HepG2 (cell line): ENCODE data around the gene SPOPL. TPM values are rescaled to one million over a fixed set of nuclear protein-coding genes. Genes with fewer than 3 reads are reported as not detected.
A peak's percentile ranks its signal among the peaks of the same experiment; 100 is the strongest.

Experiments used
- EHMT2 ChIP-seq: fragments of 200-600 bp; sonication (generic); IDR thresholded peaks from 2 replicates; pipeline ENCODE4 v1.7.0; 2017; ENCODE audit warnings: antibody characterized with exemption, low read depth, low read length, borderline replicate concordance
- FOSL1 ChIP-seq: sonication (generic); formaldehyde crosslinking; IDR thresholded peaks from 2 replicates; pipeline ENCODE4 v1.9.0; 2021; ENCODE audit warnings: missing genetic modification reagents, borderline replicate concordance
- FOXK1 ChIP-seq: sonication (generic); formaldehyde crosslinking; IDR thresholded peaks from 2 replicates; pipeline ENCODE4 v1.4.0; 2020; ENCODE audit warnings: low read depth, missing genetic modification reagents, borderline replicate concordance
- KLF13 ChIP-seq: sonication (generic); formaldehyde crosslinking; IDR thresholded peaks from 2 replicates; pipeline ENCODE4 v1.4.0; 2020; ENCODE audit warnings: mild to moderate bottlenecking, missing genetic modification reagents
- KLF6 ChIP-seq: IDR thresholded peaks from 2 replicates; pipeline ENCODE4 v1.8.0; 2016; ENCODE audit warnings: missing biosample characterization, missing genetic modification reagents
- MED1 ChIP-seq: sonication (generic); formaldehyde crosslinking; IDR thresholded peaks from 2 replicates; pipeline ENCODE4 v1.4.0; 2020; ENCODE audit warnings: missing genetic modification reagents
- RBM22 ChIP-seq: fragments of 200-400 bp; formaldehyde crosslinking; optimal IDR thresholded peaks from 2 replicates; pipeline ENCODE3; 2017; ENCODE audit warnings: mild to moderate bottlenecking, low read length, moderate library complexity
- TFDP2 ChIP-seq: sonication (generic); formaldehyde crosslinking; IDR thresholded peaks from 2 replicates; pipeline ENCODE4 v1.4.0; 2020; ENCODE audit warnings: missing genetic modification reagents
- TIGD3 ChIP-seq: sonication (generic); formaldehyde crosslinking; IDR thresholded peaks from 2 replicates; pipeline ENCODE4 v1.5.1; 2020; ENCODE audit warnings: mild to moderate bottlenecking, missing genetic modification reagents, borderline replicate concordance
- USF2 ChIP-seq, 2 experiments: sonication (generic) in 1 of 2; formaldehyde crosslinking in 1 of 2; IDR thresholded peaks; 2 replicates each; pipeline versions ENCODE4 v1.5.1 to v1.6.1; 2011 to 2020; ENCODE audit warnings: borderline replicate concordance in 1 of 2, low read depth in 1 of 2, low read length in 1 of 2, mild to moderate bottlenecking in 1 of 2, missing genetic modification reagents in 1 of 2, moderate library complexity in 1 of 2
- ZBED4 ChIP-seq: sonication (generic); formaldehyde crosslinking; IDR thresholded peaks from 2 replicates; pipeline ENCODE4 v1.4.0; 2020; ENCODE audit warnings: missing genetic modification reagents, borderline replicate concordance
- ZNF232 ChIP-seq: sonication (generic); formaldehyde crosslinking; IDR thresholded peaks from 2 replicates; pipeline ENCODE4 v1.4.0; 2020; ENCODE audit warnings: missing genetic modification reagents, borderline replicate concordance
- ZNF383 ChIP-seq: sonication (generic); formaldehyde crosslinking; IDR thresholded peaks from 2 replicates; pipeline ENCODE4 v1.4.0; 2020; ENCODE audit warnings: missing genetic modification reagents, mild to moderate bottlenecking, borderline replicate concordance
- ZNF441 ChIP-seq: sonication (generic); formaldehyde crosslinking; IDR thresholded peaks from 2 replicates; pipeline ENCODE4 v1.7.0; 2021; ENCODE audit warnings: missing genetic modification reagents, borderline replicate concordance
- ZNF670 ChIP-seq: sonication (generic); formaldehyde crosslinking; IDR thresholded peaks from 2 replicates; pipeline ENCODE4 v1.8.0; 2022; ENCODE audit warnings: mild to moderate bottlenecking, missing genetic modification reagents, borderline replicate concordance
- ZNF746 ChIP-seq: sonication (generic); formaldehyde crosslinking; IDR thresholded peaks from 2 replicates; pipeline ENCODE4 v1.8.0; 2022; ENCODE audit warnings: mild to moderate bottlenecking, missing genetic modification reagents
- polyA plus RNA-seq, 8 experiments: library from polyadenylated mRNA; depleted of rRNA in 3 of 8; stranded (reverse) in 7 of 8; unstranded in 1 of 8; fragments of >200 nt; fragmentation: Illumina TruSeq in 4 of 8; extraction: Trizol in 4 of 8; gene quantifications; 2 replicates each; pipeline versions ENCODE4 v1.2.1 to v1.2.3, GENCODE V29; 2011 to 2016; ENCODE audit warnings: low read depth in 4 of 8, missing spikeins in 1 of 8, mixed read lengths in 1 of 8; ENCODE audit not compliant: insufficient read depth in 1 of 8
- total RNA-seq, 5 experiments: library from RNA; depleted of rRNA; stranded (reverse); fragments of >200 nt; fragmentation: Illumina TruSeq; extraction: Trizol; gene quantifications; 2 replicates each; pipeline ENCODE4 v1.2.3, GENCODE V29; 2016; ENCODE audit warnings: low read depth in 1 of 5
- TF ChIP-seq, protein P1 (sequence below): sonication (generic); formaldehyde crosslinking; conservative IDR thresholded peaks from 2 replicates; pipeline ENCODE4 v1.5.0; 2020; ENCODE audit warnings: missing genetic modification reagents

Gene SPOPL
- total and polyA plus RNA-seq, 2 of the 13 experiments (the other 11 are each of a cell fraction or from before 2014, with no cell fraction given) = 12.6 to 51.6 TPM

DNA sequence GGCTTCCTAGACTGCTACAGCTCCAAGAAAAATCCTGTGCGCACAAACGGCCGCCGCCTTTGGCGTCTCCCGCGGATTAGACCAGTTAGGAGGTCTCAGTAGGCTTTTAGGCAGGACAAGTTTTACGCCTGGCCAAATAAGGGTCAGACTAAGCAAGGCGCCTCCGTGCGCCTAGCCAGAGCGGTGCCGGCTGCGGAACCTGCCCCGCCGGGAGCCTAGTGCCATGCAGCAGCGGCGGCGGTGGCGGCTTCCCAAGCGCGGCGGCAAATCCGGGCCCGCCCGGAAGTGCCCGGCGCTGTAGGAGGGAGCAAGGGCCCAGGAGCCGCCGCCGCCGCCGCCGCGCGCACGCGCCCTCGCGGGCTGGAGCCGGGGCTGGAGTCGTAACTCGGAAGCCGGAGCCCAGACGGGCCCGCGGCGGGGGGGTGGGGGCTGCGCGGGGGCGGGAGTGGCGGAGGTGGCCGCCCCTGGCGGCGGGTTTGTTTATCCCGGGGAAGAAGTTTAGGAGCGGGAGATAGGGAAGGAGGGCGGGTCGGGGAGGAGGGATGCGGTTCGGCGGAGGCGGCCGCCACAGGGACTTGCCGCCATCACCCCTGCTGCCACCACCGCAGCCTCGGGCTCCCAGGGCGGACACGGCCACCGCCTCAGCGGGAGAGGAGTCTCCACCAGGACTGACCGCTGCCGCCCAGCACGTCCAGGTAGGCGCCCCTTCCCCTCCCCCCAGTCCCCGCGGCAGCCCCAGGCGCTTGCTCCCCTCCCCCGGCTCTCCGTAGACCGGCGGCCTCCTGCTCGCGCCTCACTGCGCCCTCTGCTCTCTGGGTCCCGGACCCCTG is at the start of gene SPOPL (continued):
- TF ChIP-seq USF2 (IDR thresholded peaks at IDR 0.05; ENCODE audit: low read depth, low read length) (no peak), USF2 (CRISPR knock-in tag; IDR thresholded peaks at IDR 0.05; ENCODE audit: borderline replicate concordance) (peak; percentile 44; the same call in 1 of the 2 replicates), TIGD3 (CRISPR knock-in tag) (no peak), ZNF441 (CRISPR knock-in tag) (peak; percentile 80), RBM22 (no peak), TFDP2 (CRISPR knock-in tag) (peak; percentile 87), KLF13 (no peak), ZNF670 (peak; percentile 89), ZNF383 (CRISPR knock-in tag) (no peak), FOSL1 (CRISPR knock-in tag) (no peak), EHMT2 (no peak), KLF6 (CRISPR knock-in tag) (peak; percentile 80), ZNF746 (CRISPR knock-in tag) (peak; percentile 74), ZNF232 (CRISPR knock-in tag) (no peak; the same call in 1 of the 2 replicates), MED1 (peak; percentile 82), ZBED4 (0 out of 2 replicates have a peak, but pooled peaks have one; percentile 14), FOXK1 (CRISPR knock-in tag) (no peak)
- TF ChIP-seq, protein P1, sequence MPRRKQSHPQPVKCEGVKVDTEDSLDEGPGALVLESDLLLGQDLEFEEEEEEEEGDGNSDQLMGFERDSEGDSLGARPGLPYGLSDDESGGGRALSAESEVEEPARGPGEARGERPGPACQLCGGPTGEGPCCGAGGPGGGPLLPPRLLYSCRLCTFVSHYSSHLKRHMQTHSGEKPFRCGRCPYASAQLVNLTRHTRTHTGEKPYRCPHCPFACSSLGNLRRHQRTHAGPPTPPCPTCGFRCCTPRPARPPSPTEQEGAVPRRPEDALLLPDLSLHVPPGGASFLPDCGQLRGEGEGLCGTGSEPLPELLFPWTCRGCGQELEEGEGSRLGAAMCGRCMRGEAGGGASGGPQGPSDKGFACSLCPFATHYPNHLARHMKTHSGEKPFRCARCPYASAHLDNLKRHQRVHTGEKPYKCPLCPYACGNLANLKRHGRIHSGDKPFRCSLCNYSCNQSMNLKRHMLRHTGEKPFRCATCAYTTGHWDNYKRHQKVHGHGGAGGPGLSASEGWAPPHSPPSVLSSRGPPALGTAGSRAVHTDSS (CRISPR knock-in tag) = no peak
